Inferior parietal cortex (tissue), 1 donor: ENCODE results near the gene FYB1.

ENCODE experiments used
- DNase-seq: peaks from one replicate; pipeline ENCODE4 v3.0.0-alpha.2; 2016; ENCODE audit errors: extremely low spot score

The FYB1 gene

DNA sequence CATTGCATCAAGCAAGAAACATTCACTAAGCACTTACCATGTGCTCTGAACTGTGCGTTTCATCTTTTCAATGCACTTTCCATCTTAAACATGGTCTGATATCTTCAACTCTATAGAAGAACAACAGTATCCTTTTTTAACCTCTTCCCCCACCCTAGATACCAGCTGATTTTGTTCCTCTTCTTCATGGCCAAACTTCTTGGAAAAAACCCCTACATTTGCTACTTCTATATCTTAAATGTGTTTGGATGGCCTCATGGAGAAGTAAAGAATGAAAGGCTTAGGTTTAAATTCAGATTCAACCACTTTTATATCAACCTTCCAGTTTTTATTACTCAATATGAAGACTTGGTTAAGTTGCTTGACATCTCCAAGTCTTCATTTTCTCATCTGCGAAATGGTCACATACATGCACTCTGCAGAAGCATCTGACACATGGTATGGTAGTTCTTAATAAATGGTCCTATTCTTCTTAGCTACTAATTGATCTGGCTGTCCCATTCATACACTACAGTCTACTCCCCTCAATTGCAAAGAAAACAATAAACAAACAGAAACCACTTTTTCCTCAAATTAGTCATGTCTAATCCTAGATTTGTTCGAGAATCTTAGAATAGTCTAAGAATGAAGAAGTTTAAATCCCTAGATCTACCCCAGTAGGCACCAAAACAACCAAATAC lies 59.4 kb downstream of the FYB1 start:
- no peak for DNase-seq

DNA sequence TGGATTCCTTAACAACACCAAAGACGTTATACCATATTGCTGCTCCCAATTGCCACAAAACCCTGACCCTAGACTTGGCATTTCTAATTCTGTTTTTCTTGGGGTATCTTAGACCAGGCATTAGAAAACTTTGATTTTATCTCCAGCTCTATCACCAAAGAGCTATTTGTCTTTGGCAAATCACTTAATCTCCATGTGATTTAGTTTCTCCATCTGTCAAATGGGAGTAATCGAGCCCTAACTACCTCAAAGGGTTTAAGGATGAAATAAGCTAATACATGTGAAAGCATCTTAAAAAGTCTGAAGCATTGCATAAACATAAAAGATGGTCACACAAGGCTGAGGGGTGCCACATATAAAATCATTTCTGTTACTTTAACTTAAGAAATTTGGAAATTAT lies 60.6 kb downstream of the FYB1 start:
- DNase-seq, result no peak

DNA sequence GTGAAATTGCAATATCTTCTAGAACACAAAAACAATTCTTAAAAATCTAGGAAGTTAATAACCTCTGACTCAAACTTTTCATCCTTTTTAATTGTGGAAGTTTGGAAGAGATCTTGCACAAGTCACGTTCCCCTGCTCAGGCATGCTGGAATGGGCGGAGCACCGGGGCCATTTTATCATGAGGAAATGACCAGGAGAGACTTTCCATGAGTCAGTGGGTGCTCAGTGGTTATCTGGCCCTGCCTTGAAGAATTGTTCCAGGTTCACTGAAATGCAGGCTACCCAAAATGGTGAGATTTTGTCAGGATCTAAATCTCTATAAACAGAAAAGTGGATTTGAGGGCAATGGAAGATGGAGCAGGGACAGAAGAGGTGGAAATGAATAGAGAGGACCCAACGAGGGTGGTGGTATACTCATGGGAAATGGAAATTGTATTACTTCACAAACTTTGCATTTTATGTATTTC lies 61.2 kb downstream of the FYB1 start:
- no peak for DNase-seq

DNA sequence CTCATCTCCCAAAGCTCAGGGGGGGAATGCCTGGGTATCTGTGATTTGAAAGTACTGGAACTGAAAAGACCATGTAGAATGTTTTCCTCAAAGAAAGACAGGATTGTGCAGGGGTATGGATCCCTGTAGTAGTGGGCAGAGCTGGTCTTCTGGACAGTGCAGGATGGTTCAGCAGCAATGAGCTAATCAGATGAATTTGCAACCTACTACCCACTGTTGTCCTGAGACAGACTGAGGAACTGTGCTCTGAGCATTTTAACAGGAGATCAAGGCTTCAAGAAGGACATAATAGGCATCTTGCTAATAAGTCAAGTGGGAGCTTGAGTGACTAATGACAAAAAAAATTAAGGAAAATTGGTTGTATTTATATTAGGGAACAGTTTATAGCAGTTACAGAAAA lies 61.7 kb downstream of the FYB1 start:
- no peak for DNase-seq

DNA sequence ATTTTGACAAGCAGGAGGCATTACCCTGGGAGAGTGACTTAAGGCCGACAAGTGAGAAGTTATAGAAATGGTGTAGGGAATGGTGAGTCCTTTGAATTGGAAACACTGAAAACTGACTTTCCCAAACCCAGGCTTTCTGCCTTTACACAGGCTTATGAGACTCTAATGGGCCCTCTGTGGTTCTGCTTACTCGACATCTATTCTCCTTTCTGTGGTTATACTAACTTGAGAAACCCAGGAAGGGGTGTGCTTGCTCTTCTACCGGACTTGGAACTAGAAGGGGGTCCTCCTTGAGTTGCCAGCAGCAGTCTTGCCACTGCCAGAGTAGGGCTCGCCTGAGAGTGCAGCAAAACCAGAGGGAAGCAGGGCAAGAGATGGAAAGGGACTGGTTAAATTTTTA lies 63.3 kb downstream of the FYB1 start:
- no peak for DNase-seq

DNA sequence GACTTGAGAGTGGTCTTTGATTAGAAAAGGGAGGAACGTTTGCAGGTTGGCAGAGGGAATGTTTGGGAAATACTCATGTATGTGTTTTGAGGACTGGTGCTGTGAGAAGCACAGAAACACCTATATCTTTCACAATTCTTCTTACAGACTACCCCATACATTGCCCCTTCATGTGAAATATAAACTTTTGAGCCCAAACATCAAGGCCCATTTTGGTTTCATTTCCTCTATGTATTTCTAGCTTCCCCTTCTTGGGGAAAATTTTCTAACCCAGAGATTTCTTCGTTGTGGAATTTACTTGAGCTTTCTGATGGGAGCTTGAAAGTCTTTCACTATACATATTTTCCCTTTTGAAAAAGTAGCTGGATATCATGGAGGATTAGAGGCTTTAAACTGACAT lies 67.6 kb downstream of the FYB1 start:
- DNase-seq, result no peak

DNA sequence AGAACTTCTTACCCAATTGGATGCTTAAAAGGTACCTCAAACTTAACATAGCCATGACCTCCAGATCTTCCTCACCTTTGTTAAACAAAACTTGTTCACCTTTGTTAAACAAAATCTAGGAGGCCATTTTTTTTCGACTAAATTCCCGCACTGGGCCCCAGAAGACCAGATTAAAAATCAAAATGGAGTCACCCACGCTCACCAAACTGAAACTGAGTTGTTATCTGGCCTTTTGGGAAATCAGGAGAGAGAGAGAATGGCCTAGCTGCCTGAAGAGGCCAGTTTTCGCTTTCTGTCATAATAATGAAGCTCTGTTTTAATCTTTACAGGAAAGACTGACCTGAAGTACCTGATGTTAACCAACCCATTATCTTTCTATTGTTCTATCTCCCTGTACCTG lies 69.4 kb downstream of the FYB1 start:
- DNase-seq, result no peak

DNA sequence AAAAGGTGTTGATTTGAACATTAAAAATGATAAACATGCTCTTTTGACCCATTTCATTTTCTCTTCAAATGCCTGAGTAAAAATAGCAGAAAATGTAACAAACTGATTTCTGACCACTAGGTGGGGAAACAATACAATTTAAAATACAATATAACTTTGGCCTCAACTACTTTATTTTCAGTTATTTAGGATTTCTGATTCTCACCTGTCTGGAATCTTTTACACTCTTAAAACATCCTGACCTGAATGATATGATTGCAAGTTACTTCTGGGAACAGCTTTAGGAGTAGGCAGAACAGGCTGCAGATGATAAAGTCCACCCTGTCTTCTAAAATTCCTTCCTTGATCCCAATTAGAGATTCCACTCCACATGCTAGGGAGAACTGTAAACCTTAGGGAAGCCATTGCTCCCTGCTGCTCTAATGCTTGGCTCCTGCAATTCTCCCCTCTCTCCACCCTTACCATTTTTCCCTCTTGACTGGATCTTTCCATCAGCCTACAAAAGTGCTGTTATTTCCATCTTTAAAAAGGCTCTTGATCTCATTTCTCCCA lies 70.3 kb downstream of the FYB1 start:
- DNase-seq, result peak; percentile 62

DNA sequence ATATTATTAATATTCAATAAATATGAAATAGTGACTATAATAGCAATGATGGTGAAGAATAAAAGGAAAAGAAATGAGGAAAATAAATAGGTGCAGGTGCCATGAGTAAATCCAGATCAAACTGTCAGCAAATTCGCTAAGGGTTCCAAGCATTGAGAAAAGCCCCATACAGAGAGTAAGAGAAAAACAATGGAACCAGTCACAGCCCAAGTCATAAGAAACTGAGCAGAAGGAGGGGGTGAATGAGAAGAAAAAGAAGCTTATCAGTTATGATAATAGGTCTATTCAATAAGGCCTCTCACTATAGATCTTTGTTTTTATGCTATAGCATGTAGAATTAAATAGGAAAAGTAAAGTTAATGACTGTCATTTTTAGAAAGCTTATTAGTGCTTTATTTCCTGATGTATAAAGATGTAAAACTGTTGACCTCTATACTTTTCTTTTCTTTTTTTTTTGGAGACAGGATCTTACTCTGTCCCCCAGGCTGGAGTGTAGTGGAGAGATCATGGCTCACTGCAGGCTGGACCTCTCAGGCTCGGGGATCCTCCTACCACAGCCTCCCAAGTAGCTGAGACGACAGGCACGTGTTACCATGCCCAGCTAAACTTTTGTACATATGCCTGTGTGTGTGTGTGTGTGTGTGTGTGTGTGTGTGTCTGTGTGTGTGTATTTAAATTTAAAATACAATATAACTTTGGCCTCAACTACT lies 72.4 kb downstream of the FYB1 start:
- DNase-seq, result peak; percentile 21

DNA sequence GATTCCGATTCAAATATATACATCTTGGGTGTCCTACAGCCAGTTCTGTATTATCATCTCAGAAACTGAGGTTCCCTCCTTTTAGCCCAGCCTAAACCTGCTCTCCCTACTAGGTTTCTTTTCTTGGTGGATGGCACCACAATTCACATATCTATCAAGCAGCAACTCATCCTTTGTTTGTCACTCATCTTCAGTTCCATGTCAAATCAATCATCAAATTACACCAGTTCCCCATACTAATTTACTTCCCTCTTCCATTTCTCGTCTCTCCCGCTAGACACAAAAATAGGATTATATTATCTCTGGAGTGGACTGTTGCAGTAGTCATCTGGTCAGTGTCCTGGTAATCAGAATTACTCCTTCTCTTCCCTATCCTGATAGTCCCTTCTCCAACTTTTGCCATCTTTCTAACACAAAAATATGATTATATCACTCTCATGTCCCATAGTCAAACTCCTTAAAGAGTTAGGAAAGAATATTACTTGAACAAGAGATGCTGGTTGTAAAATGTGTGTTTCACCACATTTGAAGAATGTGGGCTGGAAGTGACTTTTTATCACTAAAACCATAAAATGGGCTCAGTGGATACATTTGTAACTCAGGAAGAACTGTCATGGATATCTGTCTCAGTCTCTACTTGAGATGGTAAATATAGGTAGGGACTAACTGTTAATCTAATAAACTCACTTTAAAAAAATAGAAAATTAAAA lies 76.1 kb downstream of the FYB1 start:
- DNase-seq, result no peak

DNA sequence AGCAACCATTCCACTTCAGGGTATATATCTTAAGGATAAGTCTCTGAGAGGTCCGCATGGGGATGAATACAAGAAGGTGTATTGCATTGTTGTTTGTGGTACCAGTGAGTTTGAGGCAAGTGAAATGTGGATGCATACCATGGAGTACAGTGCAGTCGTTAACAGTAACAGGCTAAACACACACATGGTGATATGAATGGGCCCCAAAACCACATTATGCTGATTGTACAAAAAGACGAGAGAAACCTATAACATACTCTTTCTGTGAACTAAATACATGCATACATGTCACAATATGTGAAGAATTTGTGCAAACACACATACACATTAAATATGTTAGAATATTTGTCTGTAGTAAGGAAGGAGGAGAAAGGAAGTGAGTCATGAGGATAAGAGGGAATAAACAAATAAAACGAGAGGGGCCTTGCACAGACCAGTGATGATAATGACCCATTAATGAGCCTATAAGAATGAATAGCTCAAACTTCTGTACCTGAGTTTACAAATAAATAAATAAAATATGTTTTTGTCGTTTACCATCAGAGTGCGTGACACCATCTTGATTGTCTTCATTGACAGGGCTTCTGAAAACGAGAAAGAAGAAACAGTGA lies 78.7 kb downstream of the FYB1 start:
- DNase-seq, result no peak

DNA sequence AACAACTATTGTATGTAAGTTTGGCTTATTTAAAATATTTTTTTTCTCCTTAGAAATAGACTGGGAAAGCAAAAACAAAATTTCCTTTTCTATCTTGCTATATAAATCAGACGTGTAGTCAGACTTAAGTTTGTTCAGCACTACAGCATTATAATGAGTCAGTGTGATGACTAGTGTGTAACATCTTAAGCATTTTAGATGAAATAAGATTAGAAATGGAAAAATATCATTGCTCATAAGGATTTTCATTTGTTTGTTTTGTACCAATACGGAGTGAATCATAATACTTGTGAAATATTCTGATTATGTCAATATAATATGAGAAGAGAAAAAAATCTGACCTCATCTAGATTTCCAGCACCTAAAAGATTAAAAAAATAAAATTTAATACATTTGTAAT lies 80.5 kb downstream of the FYB1 start:
- no peak for DNase-seq

DNA sequence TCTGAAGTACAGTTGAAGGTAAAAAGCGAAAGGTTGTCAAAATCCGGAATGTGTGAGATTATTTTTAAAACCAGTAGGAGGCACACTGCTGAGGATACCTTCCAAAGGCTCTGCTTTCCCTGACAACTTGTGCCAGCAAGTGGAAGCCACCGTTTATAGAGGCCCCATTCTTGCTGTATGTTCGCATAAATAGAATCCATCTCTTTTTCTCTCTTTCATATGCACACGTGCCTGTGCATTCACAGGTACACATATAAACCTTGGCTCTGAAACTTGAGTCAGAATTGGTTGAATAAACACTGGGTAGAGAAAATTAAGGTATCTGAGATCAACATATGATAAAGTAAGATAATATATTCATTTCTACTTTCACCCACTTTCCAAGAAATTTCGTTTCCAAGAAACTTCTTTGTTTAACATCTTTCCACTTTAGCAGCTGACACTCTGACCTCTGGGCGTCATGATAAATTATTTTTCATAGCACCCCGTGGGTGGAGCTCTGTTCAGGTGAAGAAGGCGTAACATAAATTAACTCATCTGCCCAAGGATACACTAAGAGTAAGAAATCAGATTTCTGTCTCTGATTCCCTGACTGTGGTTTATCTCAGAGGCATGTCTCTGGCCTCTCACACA lies 81.4 kb downstream of the FYB1 start:
- no peak for DNase-seq

DNA sequence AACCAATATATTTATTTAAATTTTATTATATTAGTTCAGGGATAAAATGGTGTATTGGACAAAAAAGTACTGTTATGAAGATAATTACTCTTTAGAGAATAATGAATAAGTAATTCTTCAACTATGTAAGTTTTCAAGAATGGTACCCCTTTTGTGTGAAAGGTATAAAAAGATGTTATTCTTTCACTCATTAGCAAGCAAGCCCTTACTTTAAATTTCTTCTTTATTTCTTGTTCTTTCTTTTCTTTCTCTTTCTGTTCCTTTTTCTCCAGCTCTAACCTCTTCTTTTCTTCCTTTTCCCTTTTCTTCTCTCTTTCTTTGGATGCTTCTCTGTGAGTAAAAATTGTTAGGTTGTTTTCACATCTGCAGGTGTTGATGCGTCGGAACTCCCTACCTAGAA lies 82.0 kb downstream of the FYB1 start:
- no peak for DNase-seq

DNA sequence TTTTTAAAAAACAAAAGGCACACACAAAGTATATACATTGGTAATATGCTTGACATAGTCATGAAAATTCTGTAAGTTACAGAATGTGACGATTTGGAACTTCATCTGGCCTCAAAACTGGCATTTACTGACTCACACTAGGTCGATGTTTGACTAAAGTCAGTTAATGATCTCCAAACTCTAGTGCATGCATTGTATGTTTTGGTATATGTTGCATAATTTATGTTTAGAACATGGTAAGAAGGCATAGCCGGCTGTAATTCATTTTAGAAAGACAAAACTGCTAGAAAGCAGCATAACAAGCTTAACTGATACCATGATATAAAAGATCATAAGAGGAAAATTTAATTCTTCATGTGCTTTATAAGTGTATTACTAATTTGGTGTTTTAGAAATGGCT lies 86.6 kb downstream of the FYB1 start:
- DNase-seq, result no peak

DNA sequence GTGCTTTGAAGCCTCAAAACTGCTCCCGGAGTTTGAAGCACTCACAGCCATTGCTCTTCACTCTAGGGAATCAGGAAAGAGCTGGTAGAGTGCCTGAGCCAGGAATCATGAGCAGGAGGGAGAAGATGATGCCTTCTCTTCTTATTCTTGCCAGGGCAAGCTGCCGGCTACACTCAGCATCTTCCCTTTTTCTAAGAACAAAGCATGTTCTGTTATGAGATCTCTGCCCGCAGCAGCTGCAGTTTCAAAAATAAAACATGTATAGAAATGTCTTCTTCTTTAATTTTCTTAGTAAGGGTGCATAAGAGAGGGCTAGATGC lies 87.3 kb downstream of the FYB1 start:
- DNase-seq, result no peak

DNA sequence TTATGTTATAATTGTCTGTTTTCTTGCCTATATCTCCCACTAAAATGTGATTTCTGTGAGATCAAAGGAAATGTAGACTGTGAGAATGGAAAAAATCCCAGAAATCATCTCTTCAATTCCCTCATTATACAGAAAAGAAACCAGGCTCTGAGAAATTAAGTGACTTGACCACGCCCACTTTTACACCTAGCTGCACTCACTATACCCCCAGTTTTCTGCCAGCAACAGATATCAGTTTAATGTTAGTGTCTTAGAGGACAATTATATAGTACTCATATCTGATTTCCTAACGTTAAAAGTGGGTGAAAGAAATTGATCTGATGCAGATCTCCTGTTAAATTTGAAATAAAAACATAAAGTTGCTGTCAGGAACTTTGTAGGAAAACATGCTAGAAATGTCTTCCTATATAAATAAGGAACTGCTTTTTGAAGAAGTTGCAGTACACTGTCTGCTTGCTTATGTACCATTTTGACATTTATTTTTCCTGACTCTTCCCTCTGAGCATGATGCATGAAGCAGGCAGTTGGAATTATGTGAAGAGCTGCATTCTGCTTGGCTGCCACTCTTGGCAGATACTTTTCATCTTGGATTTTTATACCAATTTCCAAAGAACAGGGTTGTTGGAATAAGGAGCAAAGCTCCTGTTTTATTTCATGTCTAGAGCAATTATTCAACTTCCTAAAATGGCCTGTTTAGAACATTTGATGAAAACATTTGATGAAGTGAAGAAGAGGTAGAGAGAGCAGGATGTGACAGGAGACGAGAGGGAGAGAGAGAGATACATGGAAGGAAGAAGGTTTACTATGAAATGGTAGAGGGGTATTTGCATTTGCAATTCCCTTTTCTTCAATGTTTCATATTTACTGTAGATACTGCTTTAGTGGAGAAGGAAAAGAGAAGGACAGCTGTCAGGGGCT lies 87.9 kb downstream of the FYB1 start:
- DNase-seq, result no peak

DNA sequence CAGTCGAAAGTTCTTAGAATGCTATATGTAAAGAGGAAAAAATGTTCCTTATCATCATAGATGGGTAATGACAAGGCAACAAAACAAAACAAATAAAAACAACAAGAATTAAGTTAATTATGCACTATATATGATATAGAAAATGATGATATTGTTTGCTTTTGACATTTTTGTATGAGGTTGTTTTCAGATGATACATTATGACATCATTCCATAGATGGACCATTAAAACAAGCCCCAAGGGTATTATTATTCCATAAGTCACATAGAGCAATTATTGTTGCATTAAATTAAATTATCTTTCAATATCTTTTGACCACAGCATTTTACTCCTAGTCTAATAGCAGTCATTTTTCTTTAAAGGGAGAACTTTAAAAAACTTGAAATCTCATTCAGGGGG lies 88.6 kb downstream of the FYB1 start:
- no peak for DNase-seq

DNA sequence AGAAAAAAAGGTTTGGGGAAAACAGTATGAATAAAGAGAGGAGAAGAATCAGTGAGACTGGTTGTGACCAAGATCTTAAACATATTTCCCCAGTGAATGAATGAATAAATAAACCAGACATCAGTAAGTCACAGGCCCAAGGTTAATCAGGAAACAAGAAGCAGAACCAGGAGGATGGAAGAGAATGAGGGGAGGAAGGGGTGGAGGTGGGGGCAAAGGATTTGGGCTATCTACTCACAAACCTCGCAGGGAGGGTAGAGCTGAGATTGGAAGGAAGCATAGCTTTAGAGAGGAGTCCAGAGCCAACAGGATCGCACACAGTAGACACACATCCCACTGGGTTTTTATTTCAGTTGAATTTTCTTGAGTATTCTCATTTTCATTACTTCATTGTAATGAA lies 97.4 kb downstream of the FYB1 start:
- no peak for DNase-seq

DNA sequence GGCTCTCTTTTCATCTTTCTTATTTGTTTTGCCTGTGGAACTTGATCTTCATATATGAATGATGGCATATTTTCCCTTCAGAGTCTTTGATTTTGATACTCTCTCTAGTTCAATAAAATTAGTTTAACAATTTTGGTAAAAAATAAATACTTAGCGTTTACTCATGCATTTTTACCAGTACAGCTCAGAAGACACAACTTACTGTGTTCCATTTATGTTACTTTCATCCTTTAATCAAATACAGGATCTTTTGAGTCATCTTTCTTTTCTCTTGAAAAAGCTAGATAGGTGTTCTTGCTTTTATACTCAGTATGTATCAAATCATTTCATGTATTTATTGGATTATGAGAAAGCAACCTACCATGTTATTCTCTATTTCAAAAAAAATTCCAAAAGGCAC lies 98.0 kb downstream of the FYB1 start:
- DNase-seq, result no peak

DNA sequence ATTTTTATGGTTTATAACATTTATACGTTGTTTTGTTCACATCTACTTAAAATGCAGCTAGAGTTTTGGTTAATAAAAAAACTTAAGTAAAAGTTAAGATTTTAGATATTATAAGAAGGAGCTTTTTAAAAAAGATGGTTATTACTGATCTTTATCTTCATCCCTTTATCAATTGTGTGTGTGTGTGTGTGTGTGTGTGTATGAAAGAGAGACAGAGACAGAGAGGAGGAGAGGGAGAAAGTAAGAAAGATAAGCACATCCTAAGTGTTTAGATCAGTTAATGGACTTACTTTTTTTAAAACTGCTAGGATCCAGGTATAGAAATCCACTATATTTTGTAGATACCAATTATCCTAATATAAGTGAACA lies 99.3 kb downstream of the FYB1 start:
- no peak for DNase-seq
